ENCODE results near the gene MCM6. TPM values are rescaled to one million over a fixed set of nuclear protein-coding genes. Genes with fewer than 3 reads are reported as not detected.

The MCM6 gene
- total RNA-seq, 1 experiment from 2014 or later, result 113 TPM

- Histone ChIP-seq H3K18ac (ENCODE audit: insufficient read length, low read depth, low read length) (no peak overlapping the region), H2BK20ac (ENCODE audit: low read depth, low read length, poor library complexity, severe bottlenecking) (no peak overlapping the region), H3K4me1 (ENCODE audit: insufficient read depth, low read length) (no peaks in the 10 kb centered on the region), H4K8ac (replicated peaks; ENCODE audit: insufficient read length, low read depth, low read length) (no peak overlapping the region), H3K79me2 (ENCODE audit: insufficient read depth, low read length) (no peaks in the 10 kb centered on the region), H3T11ph (ENCODE audit: low read length) (no peak overlapping the region), H2BK12ac (ENCODE audit: insufficient read length, low read depth, low read length) (no peak overlapping the region), H3K27ac (ENCODE audit: insufficient read length, low read depth, low read length) (no peak overlapping the region), H3K4ac (ENCODE audit: low read depth, low read length) (no peak overlapping the region), H2BK5ac (ENCODE audit: insufficient read length, low read length) (no peak overlapping the region), H2AFZ (ENCODE audit: low read length) (no peak overlapping the region), H3K27me3 (ENCODE audit: insufficient read depth, low read length) (no peaks in the 10 kb centered on the region), H2AK5ac (ENCODE audit: insufficient read length, low read length) (no peak overlapping the region), H4K5ac (ENCODE audit: insufficient read length, low read depth, low read length) (no peak overlapping the region), H2BK15ac (ENCODE audit: low read depth, low read length) (no peak overlapping the region), H3K9ac (ENCODE audit: extremely low read depth, insufficient read length, low read length) (no peak overlapping the region), H3K14ac (ENCODE audit: insufficient read depth, low read length) (no peak overlapping the region), H3K23ac (ENCODE audit: insufficient read length, low read depth, low read length) (no peak overlapping the region), H3K23me2 (ENCODE audit: insufficient read length, low read depth, low read length, poor library complexity, severe bottlenecking) (no peaks in the 10 kb centered on the region), H3K4me2 (ENCODE audit: insufficient read depth, insufficient read length, low read length) (no peak overlapping the region), H3K9me3 (ENCODE audit: control insufficient read depth, low read depth, low read length) (no peaks in the 10 kb centered on the region), H3K56ac (ENCODE audit: insufficient read length, low read depth, low read length) (no peak overlapping the region), H3K79me1 (ENCODE audit: insufficient read depth, low read depth, low read length, poor library complexity, severe bottlenecking) (no peaks in the 10 kb centered on the region), H4K91ac (ENCODE audit: insufficient read length, low read depth, low read length) (no peak overlapping the region), H2BK120ac (ENCODE audit: low read depth, low read length, poor library complexity, severe bottlenecking) (no peak overlapping the region), H4K20me1 (ENCODE audit: control insufficient read depth, insufficient read depth, insufficient read length) (no peaks in the 10 kb centered on the region)
- peaks cover 35 to 86% (median 73%) of the 10 kb centered on the region in 3 experiments; a peak in 6 of 7 replicates for H3K36me3 Mint-ChIP-seq (ENCODE audit: insufficient read depth in 1 of 3, low read depth in 3 of 3)
- H3K4me1 Mint-ChIP-seq, result no peaks in the 10 kb centered on the region
- H3K27me3 Mint-ChIP-seq (ENCODE audit: low read depth), result no peaks in the 10 kb centered on the region
- H3K9me3 Mint-ChIP-seq, result no peaks in the 10 kb centered on the region
- no peak for DNase-seq
- H3K4me3 Mint-ChIP-seq, result no peak overlapping the region
- TF ChIP-seq CTCF (conservative IDR thresholded peaks at IDR 0.05), result no peak
- H3K27ac Mint-ChIP-seq, result no peak overlapping the region
Measured at GRCh38 chr2:135851858-135852257, 24.4 kb downstream of the MCM6 start.

Measured in H9 (cell line).